ENCODE results near the gene VAMP1.

VAMP1 gene

GRCh38 chr12:6470375-6471163, at the start of gene VAMP1:
TSS of gene VAMP1 (minus strand) at chr12:6470677. CDS start at chr12:6470531, 146 bp downstream.
- H3K27me3 ChIP-seq (ENCODE audit: control insufficient read depth, insufficient read depth, low read length): no peaks in the 10 kb centered on the region
- H3K9me3 ChIP-seq (ENCODE audit: control insufficient read depth, low read length): no peaks in the 10 kb centered on the region
- peak within 1 kb of the TSS; percentile 83 for H3K27ac ChIP-seq
- peak within 1 kb of the TSS; percentile 13 for H3K9ac ChIP-seq
- no peaks in the 10 kb centered on the region for H3K36me3 ChIP-seq (ENCODE audit: control insufficient read depth, insufficient read depth, low read length)
- no peak for TF ChIP-seq CTCF (IDR thresholded peaks at IDR 0.05)
- H3K4me2 ChIP-seq (ENCODE audit: low read length): peak within 1 kb of the TSS; percentile 97
- H3K4me1 ChIP-seq: peaks cover 13% of the 10 kb centered on the region
- H2AFZ ChIP-seq: peak within 1 kb of the TSS; percentile 93
- H3K79me2 ChIP-seq: no peaks in the 10 kb centered on the region
- H3K4me3 ChIP-seq (ENCODE audit: low read depth, low read length): peak within 1 kb of the TSS; percentile 88

DNA sequence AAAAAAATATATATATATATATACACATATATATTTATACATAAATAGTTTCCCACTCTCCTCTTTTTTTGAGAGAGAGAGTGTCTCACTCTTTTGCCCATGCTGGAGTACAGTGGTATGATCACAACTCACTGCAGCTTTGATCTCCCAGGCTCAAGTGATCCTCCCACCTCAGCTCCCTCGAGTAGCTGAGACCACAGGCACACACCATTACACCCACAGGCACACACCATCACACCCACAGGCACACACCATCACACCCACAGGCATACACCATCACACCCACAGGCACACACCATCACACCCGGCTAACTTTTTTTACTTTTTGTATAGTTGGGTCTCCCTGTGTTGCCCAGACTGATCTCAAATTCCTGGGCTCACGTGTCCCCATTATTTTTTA, 49.7 kb upstream of the VAMP1 start:
- Histone ChIP-seq H3K9me3 (ENCODE audit: control insufficient read depth, low read length) (no peaks in the 10 kb centered on the region), H3K27me3 (ENCODE audit: control insufficient read depth, insufficient read depth, low read length) (no peaks in the 10 kb centered on the region), H3K4me1 (peaks cover 6% of the 10 kb centered on the region), H3K36me3 (ENCODE audit: control insufficient read depth, insufficient read depth, low read length) (no peaks in the 10 kb centered on the region), H3K9ac (no peak overlapping the region), H2AFZ (no peak overlapping the region), H3K27ac (no peak overlapping the region), H3K79me2 (no peaks in the 10 kb centered on the region), H3K4me3 (ENCODE audit: low read depth, low read length) (no peak overlapping the region), H3K4me2 (ENCODE audit: low read length) (no peak overlapping the region)
- no peak for TF ChIP-seq CTCF (IDR thresholded peaks at IDR 0.05)

GRCh38 chr12:6508087-6508486, 37.6 kb upstream of the VAMP1 start:
- H3K27me3 ChIP-seq (ENCODE audit: control insufficient read depth, insufficient read depth, low read length): no peaks in the 10 kb centered on the region
- no peak for TF ChIP-seq CTCF (IDR thresholded peaks at IDR 0.05)
- peaks cover 7% of the 10 kb centered on the region for H3K79me2 ChIP-seq

DNA sequence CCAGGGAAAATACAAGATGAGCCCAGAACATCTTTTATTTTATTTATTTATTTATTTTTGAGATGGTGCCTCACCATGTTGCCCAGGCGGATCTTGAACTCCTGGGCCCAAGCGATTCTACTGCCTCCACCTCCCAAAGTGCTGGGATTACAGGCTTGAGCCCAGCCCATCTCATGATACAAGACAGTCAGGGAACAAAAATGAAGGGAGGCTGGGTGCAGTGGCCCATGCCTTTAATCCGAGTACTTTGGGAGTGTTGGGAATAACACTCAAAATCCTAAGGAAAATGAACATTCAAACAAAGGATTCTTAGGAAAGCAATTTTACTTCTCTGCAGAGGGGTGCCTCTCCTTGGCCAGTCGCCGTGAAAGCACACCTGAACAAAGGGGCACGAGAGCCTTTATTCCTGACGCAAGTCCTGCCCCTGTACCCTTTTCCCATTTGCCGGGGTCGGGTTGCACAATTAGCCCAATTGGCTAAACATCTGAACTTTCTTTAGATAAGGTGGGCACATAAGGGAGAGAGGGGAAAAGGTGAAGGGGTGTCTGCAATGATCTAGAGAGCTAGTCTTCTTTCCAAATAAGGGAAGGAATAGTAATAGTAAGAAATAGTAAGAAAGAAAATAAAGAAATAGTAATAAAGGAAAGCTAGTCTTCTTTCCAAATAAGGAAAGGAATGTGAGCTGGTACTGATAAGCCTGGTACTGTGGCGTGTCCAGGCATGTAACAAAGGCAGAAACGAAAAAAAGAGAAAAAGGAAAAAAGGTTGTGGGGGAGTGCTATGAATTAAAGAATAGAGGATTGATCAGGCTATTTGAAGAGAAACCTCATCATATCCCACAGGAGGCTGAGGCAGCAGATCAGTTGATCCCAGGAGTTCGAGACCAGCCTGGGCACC, 36.9 kb upstream of the VAMP1 start:
- Histone ChIP-seq H3K9me3 (ENCODE audit: control insufficient read depth, low read length) (no peaks in the 10 kb centered on the region), H3K36me3 (ENCODE audit: control insufficient read depth, insufficient read depth, low read length) (no peaks in the 10 kb centered on the region), H3K27ac (peak overlapping the region; percentile 20)

More at GRCh38 chr12:6508087-6508486, 37.6 kb upstream of the VAMP1 start:
- H3K9ac ChIP-seq: no peak overlapping the region
- no peak overlapping the region for H3K4me2 ChIP-seq (ENCODE audit: low read length)
- H2AFZ ChIP-seq: no peak overlapping the region
- H3K27ac ChIP-seq: no peak overlapping the region
- H3K4me1 ChIP-seq: peaks cover 13% of the 10 kb centered on the region
- H3K9me3 ChIP-seq (ENCODE audit: control insufficient read depth, low read length): no peaks in the 10 kb centered on the region
- H3K4me3 ChIP-seq (ENCODE audit: low read depth, low read length): no peak overlapping the region
- H3K36me3 ChIP-seq (ENCODE audit: control insufficient read depth, insufficient read depth, low read length): no peaks in the 10 kb centered on the region

More for the DNA sequence above, 36.9 kb upstream of the VAMP1 start:
- Histone ChIP-seq H3K27me3 (ENCODE audit: control insufficient read depth, insufficient read depth, low read length) (no peaks in the 10 kb centered on the region), H3K4me3 (ENCODE audit: low read depth, low read length) (no peak overlapping the region), H2AFZ (no peak overlapping the region), H3K9ac (no peak overlapping the region), H3K79me2 (peaks cover 7% of the 10 kb centered on the region), H3K4me2 (ENCODE audit: low read length) (peak overlapping the region; percentile 35), H3K4me1 (peaks cover 13% of the 10 kb centered on the region)
- no peak for TF ChIP-seq CTCF (IDR thresholded peaks at IDR 0.05)

Measured in parathyroid adenoma (tissue), 2 donors.